BJ (cell line): ENCODE data around the gene SMIM38. TPM values are rescaled to one million over a fixed set of nuclear protein-coding genes. Genes with fewer than 3 reads are reported as not detected.
"Not testable (repeated sequence)": the region's sequence is repeated elsewhere in the genome, so short reads cannot be mapped to it uniquely, and the experiment has no call there.

Experiments
- CTCF ChIA-PET: fragments of 350-600 bp; formaldehyde crosslinking; extraction: SDS; loops from one replicate; lab custom pipeline; 2021; ENCODE audit warnings: antibody characterized with exemption, inconsistent platforms; lab: Yijun Ruan, JAX
- POLR2A ChIA-PET: fragments of 300-600 bp; sonication (Branson Sonifier 250); formaldehyde crosslinking; extraction: SDS; loops from one replicate; lab custom pipeline; 2021; ENCODE audit warnings: antibody characterized with exemption; lab: Charles Lee
- DNase-seq: peaks from one replicate; pipeline ENCODE4 v3.0.0-alpha.2; 2011; ENCODE audit warnings: low read depth
- H3K27me3 ChIP-seq: 2 replicates; pipeline ENCODE4 v1.6.0; 2011; ENCODE audit warnings: low read length; ENCODE audit not compliant: control insufficient read depth, insufficient read depth
- H3K36me3 ChIP-seq: 2 replicates; pipeline ENCODE4 v1.5.1; 2011; ENCODE audit warnings: low read length; ENCODE audit not compliant: control insufficient read depth, insufficient read depth
- H3K4me3 ChIP-seq: 2 replicates; pipeline ENCODE4 v1.5.1; 2011; ENCODE audit warnings: low read depth, mild to moderate bottlenecking, control low read depth, low read length
- polyA plus RNA-seq: library from polyadenylated mRNA; depleted of rRNA; stranded (reverse); fragments of >200 nt; gene quantifications from 2 replicates; pipeline ENCODE4 v1.2.3, GENCODE V29; 2011
- TF ChIP-seq, protein P1 (sequence below): IDR thresholded peaks from 2 replicates; pipeline ENCODE4 v1.5.1; 2011; ENCODE audit warnings: low read depth, mild to moderate bottlenecking, control low read depth, inconsistent platforms, low read length, moderate library complexity; ENCODE audit not compliant: insufficient read depth

SMIM38 gene
- polyA plus RNA-seq, 1 experiment, result 0.09 TPM

GRCh38 chr11:69134957-69135356, 20.8 kb upstream of the SMIM38 start:
- H3K4me3 ChIP-seq, result no peak overlapping the region
- TF ChIP-seq, protein P1, sequence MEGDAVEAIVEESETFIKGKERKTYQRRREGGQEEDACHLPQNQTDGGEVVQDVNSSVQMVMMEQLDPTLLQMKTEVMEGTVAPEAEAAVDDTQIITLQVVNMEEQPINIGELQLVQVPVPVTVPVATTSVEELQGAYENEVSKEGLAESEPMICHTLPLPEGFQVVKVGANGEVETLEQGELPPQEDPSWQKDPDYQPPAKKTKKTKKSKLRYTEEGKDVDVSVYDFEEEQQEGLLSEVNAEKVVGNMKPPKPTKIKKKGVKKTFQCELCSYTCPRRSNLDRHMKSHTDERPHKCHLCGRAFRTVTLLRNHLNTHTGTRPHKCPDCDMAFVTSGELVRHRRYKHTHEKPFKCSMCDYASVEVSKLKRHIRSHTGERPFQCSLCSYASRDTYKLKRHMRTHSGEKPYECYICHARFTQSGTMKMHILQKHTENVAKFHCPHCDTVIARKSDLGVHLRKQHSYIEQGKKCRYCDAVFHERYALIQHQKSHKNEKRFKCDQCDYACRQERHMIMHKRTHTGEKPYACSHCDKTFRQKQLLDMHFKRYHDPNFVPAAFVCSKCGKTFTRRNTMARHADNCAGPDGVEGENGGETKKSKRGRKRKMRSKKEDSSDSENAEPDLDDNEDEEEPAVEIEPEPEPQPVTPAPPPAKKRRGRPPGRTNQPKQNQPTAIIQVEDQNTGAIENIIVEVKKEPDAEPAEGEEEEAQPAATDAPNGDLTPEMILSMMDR, result no peak
- no peaks in the 10 kb centered on the region for H3K36me3 ChIP-seq
- H3K27me3 ChIP-seq, result no peaks in the 10 kb centered on the region
- DNase-seq, result no peak
- POLR2A ChIA-PET, result no interaction called here
- CTCF ChIA-PET, result no interaction called here

GRCh38 chr11:69135420-69136363, 20.0 kb upstream of the SMIM38 start:
- CTCF ChIA-PET, result no interaction called here
- Histone ChIP-seq H3K36me3 (no peaks in the 10 kb centered on the region), H3K4me3 (no peak overlapping the region), H3K27me3 (no peaks in the 10 kb centered on the region)
- no peak for DNase-seq
- TF ChIP-seq, protein P1, result no peak
- POLR2A ChIA-PET, result no interaction called here

DNA sequence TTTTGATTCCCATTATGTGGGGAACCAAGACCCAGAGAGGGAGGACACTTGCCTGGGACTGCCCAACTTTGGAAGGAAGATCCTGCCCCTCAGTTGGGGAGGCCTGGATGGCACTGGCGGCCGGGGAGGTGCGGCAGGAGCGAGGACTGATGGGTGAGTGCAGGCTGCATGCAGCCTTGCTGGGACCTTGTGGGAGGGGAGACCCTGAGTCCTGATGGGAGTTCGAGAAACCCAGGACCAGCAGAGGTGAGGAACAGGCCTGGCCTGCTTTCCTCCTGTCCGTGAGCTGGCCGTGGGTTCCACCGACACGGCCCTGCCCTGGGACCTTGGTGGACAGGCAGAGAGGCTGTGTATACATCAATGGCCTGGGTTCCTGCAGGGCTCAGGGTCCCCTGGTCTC, 19.3 kb upstream of the SMIM38 start:
- ChIA-PET POLR2A (no interaction called here), CTCF (interaction anchor here (1.0 kb wide), 1 partner anchor 507 kb away, joined by 5 read pairs; no protein-coding TSS in a partner anchor)
- Histone ChIP-seq H3K4me3 (no peak overlapping the region), H3K27me3 (no peaks in the 10 kb centered on the region), H3K36me3 (no peaks in the 10 kb centered on the region)
- TF ChIP-seq, protein P1, result no peak
- no peak for DNase-seq

GRCh38 chr11:69137151-69137844, 18.4 kb upstream of the SMIM38 start:
- Histone ChIP-seq H3K27me3 (no peaks in the 10 kb centered on the region), H3K4me3 (no peak overlapping the region), H3K36me3 (no peaks in the 10 kb centered on the region)
- ChIA-PET CTCF (interaction anchor here (0.6 to 1.0 kb wide), 2 partner anchors 474 to 507 kb away, joined by 3 to 5 read pairs; no protein-coding TSS in a partner anchor), POLR2A (no interaction called here)
- no peak for DNase-seq
- TF ChIP-seq, protein P1, result no peak

GRCh38 chr11:69138265-69138664, 17.5 kb upstream of the SMIM38 start:
- ChIA-PET POLR2A (no interaction called here), CTCF (no interaction called here)
- H3K4me3 ChIP-seq, result no peak overlapping the region
- TF ChIP-seq, protein P1, result no peak
- no peaks in the 10 kb centered on the region for H3K36me3 ChIP-seq
- no peak for DNase-seq
- H3K27me3 ChIP-seq, result no peaks in the 10 kb centered on the region

- H3K27me3 ChIP-seq, DNase-seq, POLR2A ChIA-PET, H3K4me3 ChIP-seq, H3K36me3 ChIP-seq: not testable (repeated sequence)
- CTCF ChIA-PET, result interaction anchor here (0.9 to 1.9 kb wide), 2 partner anchors 9 to 39 kb away, joined by 3 to 16 read pairs; no protein-coding TSS in a partner anchor
These were observed 15.6 kb upstream of the SMIM38 start for GRCh38 chr11:69140161-69140560.
